Spinal cord (tissue), 10 donors: ENCODE measurements around the gene HECW1. TPM values are rescaled to one million over a fixed set of nuclear protein-coding genes. Genes with fewer than 3 reads are reported as not detected.
"Not testable (repeated sequence)": the region's sequence is repeated elsewhere in the genome, so short reads cannot be mapped to it uniquely, and the experiment has no call there.

ENCODE experiments used
- DNase-seq, 6 donors: peaks; one replicate each; pipeline versions ENCODE4 v3.0.0 to v3.0.0-alpha.2; 2013 to 2015; ENCODE audit warnings: low spot score in 6 of 6, low read depth in 4 of 6
- H3K27ac ChIP-seq: one replicate; pipeline ENCODE4 v1.5.1; 2013; ENCODE audit warnings: low read depth, low read length, control low read depth
- H3K27me3 ChIP-seq: one replicate; pipeline ENCODE4 v1.6.1; 2013; ENCODE audit warnings: low read length; ENCODE audit not compliant: control insufficient read depth, insufficient read depth
- H3K36me3 ChIP-seq: one replicate; pipeline ENCODE4 v1.6.1; 2013; ENCODE audit warnings: low read length; ENCODE audit not compliant: control insufficient read depth, insufficient read depth
- H3K4me1 ChIP-seq: one replicate; pipeline ENCODE4 v1.6.1; 2013; ENCODE audit warnings: low read length; ENCODE audit not compliant: control insufficient read depth, insufficient read depth
- H3K4me3 ChIP-seq: one replicate; pipeline ENCODE4 v1.5.1; 2013; ENCODE audit warnings: low read depth, low read length, control low read depth
- H3K9me3 ChIP-seq: one replicate; pipeline ENCODE4 v1.6.1; 2013; ENCODE audit warnings: low read length; ENCODE audit not compliant: control insufficient read depth, insufficient read depth
- WGBS: methylation state at CpG from one replicate; pipeline ENCODE4 v1.1.5; 2013; ENCODE audit warnings: missing lambda C conversion rate; ENCODE audit not compliant: insufficient coverage; 5-methylcytosine and 5-hydroxymethylcytosine counted together
- polyA plus RNA-seq, 2 donors: library from polyadenylated mRNA; unstranded; fragments of 120-200 nt; gene quantifications; one replicate each; pipeline ENCODE4 v1.2.1, GENCODE V29; 2013; ENCODE audit not compliant: insufficient read length in 2 of 2
- total RNA-seq, 2 donors: library from RNA; depleted of rRNA in 1 of 2; stranded (reverse); fragments of 120-200 nt in 1 of 2; fragments of >200 nt in 1 of 2; gene quantifications; one replicate each; pipeline versions ENCODE4 v1.2.3 to v1.2.4, GENCODE V29; 2013 to 2014
- donor health status: healthy.

HECW1 gene
- total and polyA plus RNA-seq, 4 donors = 10.7 to 23.5 (median 18.4) TPM

DNA sequence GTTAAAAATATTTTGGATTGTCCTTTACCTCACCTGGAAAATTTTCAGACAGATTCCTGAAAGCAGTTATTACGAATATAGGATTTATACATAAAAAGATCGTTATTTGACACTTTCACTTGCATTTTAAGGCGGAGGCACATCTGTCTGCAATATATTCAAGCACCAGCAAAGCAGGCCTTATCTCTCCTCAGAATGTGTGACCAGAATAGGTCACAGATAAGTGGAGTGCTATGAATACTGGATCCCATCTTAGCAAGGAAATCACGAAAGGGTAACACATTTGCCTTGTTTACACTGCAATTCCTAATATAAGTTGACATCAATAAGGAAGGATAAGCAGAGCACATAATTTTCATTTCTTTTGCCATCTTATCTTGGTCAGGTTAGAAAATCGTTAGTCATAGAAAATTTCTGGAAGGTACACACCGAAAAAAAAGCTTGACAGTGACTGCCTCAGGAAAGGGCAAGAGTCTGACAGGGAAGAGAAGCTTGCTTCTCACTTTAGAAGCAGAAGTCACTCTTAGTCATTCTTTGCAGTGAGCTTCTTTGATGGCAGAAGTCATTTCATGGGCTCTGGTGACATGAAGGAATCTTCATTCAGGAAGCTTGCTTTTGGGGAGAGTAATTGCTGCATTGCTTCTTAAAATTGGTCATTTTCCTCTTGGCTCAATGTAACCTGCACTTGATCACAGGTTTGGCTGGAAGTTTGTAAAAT, 372.4 kb downstream of the HECW1 start:
- no peak overlapping the region for H3K4me3 ChIP-seq
- H3K36me3 ChIP-seq = no peaks in the 10 kb centered on the region
- H3K27ac ChIP-seq = no peak overlapping the region
- no peaks in the 10 kb centered on the region for H3K27me3 ChIP-seq
- H3K4me1 ChIP-seq = peaks cover 3% of the 10 kb centered on the region
- 91% methylated on average over 1 of the region's 6 CpGs for WGBS
- no peaks in the 10 kb centered on the region for H3K9me3 ChIP-seq
- no peak for DNase-seq

DNA sequence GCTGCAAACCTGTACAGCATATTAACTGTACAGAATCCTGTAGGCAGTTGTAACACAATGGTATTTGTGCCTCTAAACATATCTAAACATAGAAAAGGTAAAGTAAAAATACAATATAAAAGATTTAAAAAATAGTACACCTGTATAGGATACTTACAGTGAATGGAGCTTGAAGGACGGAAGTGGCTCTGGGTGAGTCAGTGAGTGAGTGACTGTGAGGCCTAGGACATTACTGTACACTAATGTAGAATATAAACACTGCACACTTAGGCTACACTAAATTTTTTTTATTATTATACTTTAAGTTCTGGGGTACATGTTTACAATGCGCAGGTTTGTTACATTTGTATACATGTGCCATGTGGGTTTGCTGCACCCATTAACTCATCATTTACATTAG, 373.1 kb downstream of the HECW1 start:
- Histone ChIP-seq H3K27me3 (no peaks in the 10 kb centered on the region), H3K4me1 (peaks cover 3% of the 10 kb centered on the region), H3K27ac (no peak overlapping the region), H3K9me3 (no peaks in the 10 kb centered on the region), H3K4me3 (no peak overlapping the region), H3K36me3 (no peaks in the 10 kb centered on the region)
- DNase-seq = no peak
- no CpG with 5 or more reads among the region's 2 CpGs for WGBS

DNA sequence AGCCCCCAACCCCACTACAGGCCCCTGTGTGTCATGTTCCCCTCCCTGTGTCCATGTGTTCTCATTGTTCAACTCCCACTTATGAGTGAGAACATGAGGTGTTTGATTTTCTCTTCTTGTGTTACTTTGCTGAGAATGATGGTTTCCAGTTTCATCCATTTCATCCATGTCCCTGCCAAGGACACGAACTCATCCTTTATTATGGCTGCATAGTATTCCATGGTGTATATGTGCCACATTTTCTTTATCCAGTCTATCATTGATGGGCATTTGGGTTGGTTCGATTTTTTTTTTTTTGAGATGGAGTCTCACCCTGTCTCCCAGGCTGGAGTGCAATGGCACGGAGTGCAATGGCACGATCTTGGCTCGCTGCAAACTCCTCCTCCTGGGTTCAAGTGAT, 373.6 kb downstream of the HECW1 start:
- not testable (repeated sequence) for H3K4me1 ChIP-seq, H3K9me3 ChIP-seq, DNase-seq, H3K27me3 ChIP-seq, H3K36me3 ChIP-seq, H3K27ac ChIP-seq, H3K4me3 ChIP-seq
- 100% methylated on average over 3 of the region's 5 CpGs for WGBS

DNA sequence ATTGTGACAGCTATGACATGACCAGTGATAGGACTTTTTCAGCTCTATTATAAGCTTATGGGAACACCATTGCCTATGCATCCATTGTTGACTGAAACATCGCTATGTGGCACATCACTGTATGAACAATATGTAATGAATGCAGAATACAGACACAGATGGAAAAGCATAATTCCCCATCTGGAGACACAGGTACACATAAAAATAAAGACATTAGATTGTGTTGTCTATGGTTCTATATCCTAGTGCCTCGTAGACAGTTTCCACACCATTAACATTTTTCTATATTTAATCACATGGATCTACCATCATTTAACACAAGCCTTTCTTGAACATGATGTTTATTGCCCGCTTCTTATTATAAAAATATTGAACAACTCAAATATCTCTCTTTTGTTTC, 374.2 kb downstream of the HECW1 start:
- H3K4me1 ChIP-seq = peaks cover 3% of the 10 kb centered on the region
- H3K27me3 ChIP-seq = no peaks in the 10 kb centered on the region
- no peaks in the 10 kb centered on the region for H3K9me3 ChIP-seq
- peak in 1 of 6 donors; percentile 55 for DNase-seq
- H3K27ac ChIP-seq = no peak overlapping the region
- H3K36me3 ChIP-seq = no peaks in the 10 kb centered on the region
- no peak overlapping the region for H3K4me3 ChIP-seq
- no CpG with 5 or more reads among the region's 3 CpGs for WGBS

DNA sequence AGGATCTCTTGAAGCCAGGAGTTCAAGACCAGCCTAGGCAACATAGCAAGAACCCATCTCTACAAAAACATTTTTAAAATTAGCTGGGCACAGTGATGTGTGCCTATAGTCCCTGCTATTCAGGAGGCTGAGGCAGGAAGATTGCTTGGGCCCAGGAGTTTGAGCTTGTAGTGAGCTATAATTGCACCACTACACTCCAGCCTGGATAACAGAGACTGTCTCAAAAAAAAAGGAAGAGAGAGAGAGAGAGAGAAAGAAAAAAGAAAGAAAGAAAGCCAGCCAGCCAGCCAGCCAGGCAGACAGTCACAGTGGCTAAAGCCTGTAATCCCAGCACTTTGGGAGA, 375.3 kb downstream of the HECW1 start:
- no peak overlapping the region for H3K27ac ChIP-seq
- no peaks in the 10 kb centered on the region for H3K27me3 ChIP-seq
- peaks cover 3% of the 10 kb centered on the region for H3K4me1 ChIP-seq
- peaks cover 3% of the 10 kb centered on the region for H3K36me3 ChIP-seq
- no peak overlapping the region for H3K4me3 ChIP-seq
- no peaks in the 10 kb centered on the region for H3K9me3 ChIP-seq
- DNase-seq = no peak

DNA sequence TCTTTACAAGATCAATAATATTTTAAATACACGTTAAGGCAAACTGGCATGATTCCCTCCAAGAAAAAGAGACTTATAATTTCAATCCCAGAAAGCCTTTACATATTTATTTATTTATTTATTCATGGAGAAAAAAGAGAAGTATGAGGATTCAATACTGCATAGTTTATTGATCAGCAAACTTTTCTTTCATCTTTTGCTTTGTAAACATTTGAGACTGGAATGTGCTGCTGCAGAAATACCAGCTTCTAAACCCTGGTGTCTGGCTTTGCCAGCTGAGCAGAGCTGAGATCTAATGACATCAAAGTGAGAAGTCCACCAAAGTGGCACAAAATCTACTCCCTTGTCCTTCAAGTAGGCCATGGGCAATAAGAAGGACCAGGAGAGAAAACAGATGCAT, 376.8 kb downstream of the HECW1 start:
- WGBS = no CpG with 5 or more reads among the region's 1 CpG

DNA sequence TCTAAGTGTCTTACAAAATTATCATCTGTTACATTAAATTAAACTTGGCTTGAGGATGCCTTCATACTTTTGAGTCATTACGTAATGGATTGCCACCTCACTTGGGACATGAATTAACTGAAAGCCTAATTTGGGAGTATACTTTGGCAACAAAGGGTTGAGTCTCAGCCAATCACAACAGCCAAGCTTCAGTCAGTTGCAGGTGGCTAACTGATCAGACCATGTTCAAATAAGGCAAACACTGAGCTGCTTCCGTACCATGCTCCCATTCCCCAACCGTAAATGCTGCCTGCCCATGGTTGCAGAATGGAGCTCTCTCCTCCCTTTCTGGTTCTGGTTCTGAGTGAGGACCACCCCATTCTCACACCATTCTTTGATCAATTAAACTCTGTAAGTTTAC, 377.6 kb downstream of the HECW1 start:
- Histone ChIP-seq H3K27ac (no peak overlapping the region), H3K4me3 (no peak overlapping the region), H3K9me3 (no peaks in the 10 kb centered on the region), H3K4me1 (peaks cover 3% of the 10 kb centered on the region), H3K27me3 (no peaks in the 10 kb centered on the region), H3K36me3 (peaks cover 14% of the 10 kb centered on the region)
- WGBS = 66% methylated on average over 3 of the region's 3 CpGs
- DNase-seq = peak in 1 of 6 donors; percentile 45

More for the DNA sequence above, 376.8 kb downstream of the HECW1 start:
- Histone ChIP-seq H3K27me3 (no peaks in the 10 kb centered on the region), H3K36me3 (peaks cover 9% of the 10 kb centered on the region), H3K4me1 (peaks cover 3% of the 10 kb centered on the region), H3K27ac (no peak overlapping the region), H3K9me3 (no peaks in the 10 kb centered on the region), H3K4me3 (no peak overlapping the region)
- no peak for DNase-seq

DNA sequence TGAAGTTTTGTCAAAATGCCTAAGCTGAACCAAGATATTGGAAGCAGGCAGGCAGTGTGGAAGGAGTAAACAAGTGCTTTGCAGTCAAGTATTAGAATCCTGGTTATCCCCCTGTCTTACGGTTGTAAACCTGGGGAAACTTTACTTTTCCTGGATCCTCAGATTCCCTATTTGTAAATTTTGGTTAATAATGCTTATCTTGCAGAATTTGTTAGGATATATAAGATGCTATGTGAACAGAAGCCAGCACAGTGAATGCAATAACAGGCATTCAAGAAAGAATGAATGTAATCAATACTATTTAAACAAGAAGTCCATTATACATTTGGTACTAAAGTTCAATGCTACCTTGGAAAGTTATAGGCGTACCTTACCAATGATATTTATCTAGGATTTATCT, 378.7 kb downstream of the HECW1 start:
- Histone ChIP-seq H3K27ac (no peak overlapping the region), H3K4me3 (no peak overlapping the region), H3K4me1 (peaks cover 3% of the 10 kb centered on the region), H3K36me3 (peaks cover 14% of the 10 kb centered on the region), H3K9me3 (no peaks in the 10 kb centered on the region), H3K27me3 (no peaks in the 10 kb centered on the region)
- WGBS = 80% methylated on average over 1 of the region's 2 CpGs
- no peak for DNase-seq

DNA sequence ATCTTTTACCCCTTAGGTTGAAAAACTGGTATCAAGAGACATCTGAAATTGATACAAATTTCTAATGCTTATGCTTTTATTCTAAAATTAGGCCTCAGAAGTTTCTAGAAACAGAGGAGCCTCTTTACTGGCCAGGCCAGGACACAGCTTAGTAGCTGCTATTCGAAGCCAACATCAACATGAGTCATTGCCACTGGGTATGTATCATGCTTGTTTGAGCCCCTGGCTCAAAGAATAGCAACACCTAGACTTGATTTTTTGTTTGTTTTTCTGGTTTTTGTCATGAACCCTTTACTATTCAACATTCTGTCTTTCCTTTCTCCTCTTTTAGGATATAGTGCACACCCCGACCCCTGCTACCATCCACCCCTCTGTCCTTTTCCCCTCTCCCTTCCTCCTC, 379.5 kb downstream of the HECW1 start:
- H3K4me3 ChIP-seq = no peak overlapping the region
- WGBS = 85% methylated on average over 2 of the region's 2 CpGs
- peaks cover 3% of the 10 kb centered on the region for H3K4me1 ChIP-seq
- no peak for DNase-seq
- H3K27ac ChIP-seq = no peak overlapping the region
- no peaks in the 10 kb centered on the region for H3K27me3 ChIP-seq
- H3K36me3 ChIP-seq = peaks cover 14% of the 10 kb centered on the region
- no peaks in the 10 kb centered on the region for H3K9me3 ChIP-seq

DNA sequence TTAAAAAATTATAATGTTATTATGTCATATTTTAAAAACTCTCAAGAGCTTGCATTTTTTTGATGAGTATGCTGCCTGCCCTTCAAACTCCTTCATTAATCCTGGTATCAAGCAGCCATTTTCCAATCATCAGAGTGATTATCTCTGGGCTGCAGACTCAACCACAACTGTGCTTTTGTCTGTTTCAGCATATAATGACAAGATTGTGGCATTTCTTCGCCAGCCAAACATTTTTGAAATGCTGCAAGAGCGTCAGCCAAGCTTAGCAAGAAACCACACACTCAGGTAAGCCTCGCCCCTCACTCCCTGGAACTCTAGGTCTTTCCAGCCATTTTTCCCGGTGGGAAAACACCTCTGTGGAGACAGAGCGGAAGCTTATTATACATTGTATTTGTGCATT, 380.4 kb downstream of the HECW1 start:
- H3K4me3 ChIP-seq = no peak overlapping the region
- H3K4me1 ChIP-seq = peaks cover 3% of the 10 kb centered on the region
- no peak overlapping the region for H3K27ac ChIP-seq
- no peak for DNase-seq
- H3K9me3 ChIP-seq = no peaks in the 10 kb centered on the region
- peaks cover 14% of the 10 kb centered on the region for H3K36me3 ChIP-seq
- 81% methylated on average over 3 of the region's 5 CpGs for WGBS
- H3K27me3 ChIP-seq = no peaks in the 10 kb centered on the region
